GM12865 (cell line): Measurements from ENCODE around the gene CHST15.

Source experiments
- DNase-seq: peaks from one replicate; pipeline ENCODE4 v3.0.0; 2010; ENCODE audit warnings: low read depth
- H3K4me3 ChIP-seq: 2 replicates; pipeline ENCODE4 v1.5.1; 2011; ENCODE audit warnings: mild to moderate bottlenecking, low read depth, low read length, control low read depth
- CTCF ChIP-seq: IDR thresholded peaks from 2 replicates; pipeline ENCODE4 v1.5.1; 2011; ENCODE audit warnings: low read length, control low read depth, low read depth, inconsistent platforms; ENCODE audit not compliant: insufficient read depth; ENCODE audit errors: missing control alignments

Gene CHST15

GRCh38 chr10:124083047-124083739, 10.2 kb downstream of the CHST15 start:
- H3K4me3 ChIP-seq = no peak overlapping the region
- DNase-seq = no peak
- TF ChIP-seq CTCF = no peak

- no peak for DNase-seq
- no peak overlapping the region for H3K4me3 ChIP-seq
- no peak for TF ChIP-seq CTCF
Observed at GRCh38 chr10:124082555-124082954, 10.8 kb downstream of the CHST15 start.

- H3K4me3 ChIP-seq = no peak overlapping the region
- TF ChIP-seq CTCF = no peak
- no peak for DNase-seq
Observed at GRCh38 chr10:124081547-124082140, 11.8 kb downstream of the CHST15 start.

- DNase-seq = no peak
- H3K4me3 ChIP-seq = no peak overlapping the region
- TF ChIP-seq CTCF = no peak
Observed at GRCh38 chr10:124079864-124080263, 13.5 kb downstream of the CHST15 start.

GRCh38 chr10:124078714-124079113, 14.7 kb downstream of the CHST15 start:
- H3K4me3 ChIP-seq = no peak overlapping the region
- DNase-seq = no peak
- TF ChIP-seq CTCF = no peak

- DNase-seq = no peak
- no peak for TF ChIP-seq CTCF
- H3K4me3 ChIP-seq = no peak overlapping the region
Observed at GRCh38 chr10:124078028-124078427, 15.4 kb downstream of the CHST15 start.
